GM23248 (cell line): Measurements from ENCODE around the gene GRAMD1B.

Source experiments
- EZH2 ChIP-seq: fragments of 200-600 bp; sonication (generic); IDR thresholded peaks from 2 replicates; pipeline ENCODE4 v1.6.1; 2018; ENCODE audit warnings: antibody characterized with exemption, mild to moderate bottlenecking; ENCODE audit not compliant: insufficient read depth, poor library complexity, severe bottlenecking
- EZH2phosphoT487 ChIP-seq: fragments of 200-600 bp; sonication (generic); IDR thresholded peaks from 2 replicates; pipeline ENCODE4 v1.6.1; 2018; ENCODE audit warnings: antibody characterized with exemption, moderate library complexity, mild to moderate bottlenecking, low read depth; ENCODE audit not compliant: insufficient read depth

- TF ChIP-seq EZH2, result no peak
- TF ChIP-seq EZH2phosphoT487, result no peak
Observed at GRCh38 chr11:123535401-123535800, 105.3 kb downstream of the GRAMD1B start.
